ENCODE measurements around the gene DISC1. TPM values are rescaled to one million over a fixed set of nuclear protein-coding genes. Genes with fewer than 3 reads are reported as not detected.
"Not testable (repeated sequence)": the region's sequence is repeated elsewhere in the genome, so short reads cannot be mapped to it uniquely, and the experiment has no call there.

DISC1 gene
- total RNA-seq, 1 donor from 2014 or later, result 3.5 TPM

GRCh38 chr1:231665726-231666125 lies 39.1 kb downstream of the DISC1 start:
- Histone ChIP-seq H3K27ac (replicated peaks) (no peak overlapping the region), H3K36me3 (peaks cover 9% of the 10 kb centered on the region), H3K4me3 (no peak overlapping the region), H3K27me3 (ENCODE audit: low read depth) (no peaks in the 10 kb centered on the region), H3K9me3 (replicated peaks) (peaks cover 43% of the 10 kb centered on the region), H3K4me1 (peaks cover 8% of the 10 kb centered on the region)
- no peak for DNase-seq
- no peak for TF ChIP-seq CTCF (IDR thresholded peaks at IDR 0.05; ENCODE audit: borderline replicate concordance)
- intact Hi-C loops (cut with micrococcal nuclease), result no loop called here

DNA sequence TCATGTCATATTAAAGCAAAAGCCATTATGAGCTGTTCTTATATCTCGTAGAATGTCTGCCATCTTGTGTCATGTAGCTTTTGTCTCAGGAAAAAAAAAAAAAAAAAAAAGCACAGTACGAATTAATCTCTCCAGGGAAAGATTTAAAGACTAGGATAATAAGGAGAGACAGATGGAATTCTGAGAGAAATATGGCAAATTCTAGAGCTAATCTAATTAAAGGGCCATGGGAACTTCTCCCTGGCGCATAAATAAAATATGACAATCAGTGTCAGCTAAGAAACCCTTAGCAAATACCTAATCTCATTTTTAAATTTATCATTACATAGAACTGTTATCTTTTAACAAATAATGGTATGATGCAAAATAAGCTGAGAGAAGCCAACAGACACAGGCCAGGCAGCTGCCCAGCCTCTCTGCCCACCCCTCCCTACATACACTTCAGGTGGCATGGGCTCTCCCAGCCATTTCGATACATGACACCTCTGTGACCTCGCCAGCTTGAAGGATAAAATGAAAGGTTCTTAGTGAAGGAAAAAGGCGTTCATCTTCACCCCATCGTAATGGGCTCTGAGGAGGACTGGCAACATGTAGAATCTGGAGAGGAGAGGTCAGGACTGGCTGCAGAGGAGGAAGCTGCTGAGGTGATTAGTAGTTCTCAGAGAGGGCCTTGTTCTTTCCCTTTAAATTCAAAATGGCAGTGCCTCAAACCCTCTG lies 39.8 kb downstream of the DISC1 start:
- peaks cover 8% of the 10 kb centered on the region for H3K4me1 ChIP-seq
- no peak for TF ChIP-seq CTCF (IDR thresholded peaks at IDR 0.05; ENCODE audit: borderline replicate concordance)
- intact Hi-C loops (cut with micrococcal nuclease), result no loop called here

DNA sequence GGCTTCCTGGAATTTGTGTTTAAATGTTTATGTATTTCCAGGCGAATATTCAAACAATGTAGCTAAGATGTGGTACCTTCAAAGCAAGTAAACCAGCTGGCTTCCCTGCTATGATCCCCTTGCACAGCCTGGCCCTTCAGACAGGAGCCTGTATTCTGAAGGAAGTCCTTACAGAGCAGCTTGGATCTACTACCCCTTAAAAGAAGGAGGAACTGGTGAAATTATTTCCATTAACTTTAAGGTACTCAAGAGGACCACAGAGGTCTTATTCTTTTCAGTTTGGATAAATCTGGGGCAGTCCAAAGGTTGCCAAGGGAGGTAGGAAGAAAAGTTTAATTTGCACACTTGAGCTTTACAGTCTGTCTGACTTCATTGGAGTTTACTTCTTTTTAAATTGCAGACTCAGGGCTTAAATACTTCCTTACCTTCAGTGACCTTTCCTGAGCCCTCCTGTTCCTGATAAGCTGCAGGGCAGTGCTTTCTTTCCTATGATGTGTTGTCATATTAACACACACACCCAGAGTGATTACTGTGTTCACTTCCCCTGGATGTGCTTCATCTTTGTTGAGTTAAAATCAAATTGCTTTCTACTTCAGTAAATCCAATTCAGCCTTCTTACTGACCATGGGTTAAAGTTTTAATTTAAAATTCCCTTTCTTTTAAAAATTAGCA lies 40.5 kb downstream of the DISC1 start:
- no peak overlapping the region for H3K4me3 ChIP-seq
- no peak for DNase-seq
- no peaks in the 10 kb centered on the region for H3K27me3 ChIP-seq (ENCODE audit: low read depth)
- no peak overlapping the region for H3K27ac ChIP-seq (replicated peaks)
- TF ChIP-seq CTCF (IDR thresholded peaks at IDR 0.05; ENCODE audit: borderline replicate concordance), result no peak
- intact Hi-C loops (cut with micrococcal nuclease), result no loop called here
- peaks cover 6% of the 10 kb centered on the region for H3K36me3 ChIP-seq
- peaks cover 8% of the 10 kb centered on the region for H3K4me1 ChIP-seq
- H3K9me3 ChIP-seq (replicated peaks), result peaks cover 40% of the 10 kb centered on the region

More for the DNA sequence above, 39.8 kb downstream of the DISC1 start:
- Histone ChIP-seq H3K36me3 (peaks cover 9% of the 10 kb centered on the region), H3K9me3 (replicated peaks) (peaks cover 43% of the 10 kb centered on the region), H3K27ac (replicated peaks) (no peak overlapping the region), H3K4me3 (no peak overlapping the region), H3K27me3 (ENCODE audit: low read depth) (no peaks in the 10 kb centered on the region)
- DNase-seq, result no peak

DNA sequence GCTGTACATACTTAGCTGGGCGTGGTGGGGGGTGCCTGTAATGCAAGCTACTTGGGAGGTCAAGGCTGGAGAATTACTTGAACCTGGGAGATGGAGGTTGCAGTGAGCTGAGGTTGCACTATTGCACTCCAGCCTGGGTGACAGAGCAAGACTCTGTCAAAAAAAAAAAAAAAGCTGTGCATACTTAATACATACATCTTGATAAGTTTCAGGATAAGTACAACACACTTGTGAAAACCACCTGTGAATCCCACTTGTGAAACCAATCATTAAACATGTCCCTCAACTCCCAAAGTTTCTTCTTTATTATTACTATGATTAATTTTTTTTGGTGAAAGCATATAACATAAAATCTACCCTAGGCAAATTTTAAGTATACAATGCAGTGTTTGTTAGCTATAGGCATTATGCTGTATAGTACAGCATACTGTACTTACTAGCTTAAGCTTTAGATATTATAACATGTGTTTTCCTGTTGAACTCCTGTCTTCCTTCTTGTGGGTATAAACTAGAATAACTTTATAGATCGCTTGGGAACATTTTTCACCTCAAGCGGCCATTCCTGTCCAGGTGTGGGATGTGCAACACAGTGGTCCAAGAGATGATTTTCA lies 41.4 kb downstream of the DISC1 start:
- no peak for TF ChIP-seq CTCF (IDR thresholded peaks at IDR 0.05; ENCODE audit: borderline replicate concordance)
- Histone ChIP-seq H3K4me3 (no peak overlapping the region), H3K9me3 (replicated peaks) (peaks cover 31% of the 10 kb centered on the region), H3K4me1 (peaks cover 8% of the 10 kb centered on the region), H3K36me3 (no peaks in the 10 kb centered on the region), H3K27ac (replicated peaks) (no peak overlapping the region), H3K27me3 (ENCODE audit: low read depth) (no peaks in the 10 kb centered on the region)
- no peak for DNase-seq
- intact Hi-C loops (cut with micrococcal nuclease), result no loop called here

GRCh38 chr1:231668826-231669225 lies 42.2 kb downstream of the DISC1 start:
- H3K36me3 ChIP-seq, result no peaks in the 10 kb centered on the region
- no peaks in the 10 kb centered on the region for H3K27me3 ChIP-seq (ENCODE audit: low read depth)
- no peak overlapping the region for H3K4me3 ChIP-seq
- intact Hi-C loops (cut with micrococcal nuclease), result no loop called here
- peaks cover 8% of the 10 kb centered on the region for H3K4me1 ChIP-seq
- H3K9me3 ChIP-seq (replicated peaks), result peaks cover 23% of the 10 kb centered on the region
- TF ChIP-seq CTCF (IDR thresholded peaks at IDR 0.05; ENCODE audit: borderline replicate concordance), result no peak
- no peak for DNase-seq
- no peak overlapping the region for H3K27ac ChIP-seq (replicated peaks)

DNA sequence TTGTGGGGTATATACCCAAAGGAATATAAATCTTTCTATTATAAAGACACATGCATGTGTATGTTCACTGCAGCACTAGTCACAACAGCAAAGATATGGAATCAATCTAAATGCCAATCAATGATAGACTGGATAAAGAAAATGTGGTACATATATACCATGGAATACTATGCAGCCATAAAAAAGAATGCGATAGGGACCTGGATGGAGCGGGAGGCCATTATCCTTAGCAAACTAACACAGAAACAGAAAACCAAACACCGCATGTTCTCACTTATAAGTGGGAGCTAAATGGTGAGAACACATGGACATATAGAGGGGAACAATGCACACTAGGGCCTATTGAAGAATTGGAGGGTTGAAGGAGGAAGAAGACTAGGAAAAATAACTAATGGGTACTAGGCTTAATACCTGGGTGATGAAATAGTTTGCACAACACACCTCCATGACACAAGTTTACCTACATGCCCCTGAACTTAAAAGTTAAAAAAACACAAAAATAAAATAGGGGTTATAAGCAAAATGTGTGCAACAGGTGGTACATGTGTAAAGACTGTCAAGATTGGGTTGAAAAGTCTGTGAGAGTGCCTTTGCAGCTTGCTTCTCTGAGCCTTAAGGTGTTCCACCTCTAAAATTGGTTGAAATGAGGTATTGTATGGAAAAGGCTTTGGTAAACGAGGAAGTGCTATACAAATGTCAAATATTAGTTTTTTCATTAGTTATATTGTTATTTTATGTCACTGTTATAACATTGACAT lies 43.5 kb downstream of the DISC1 start:
- intact Hi-C loops (cut with micrococcal nuclease); H3K27ac ChIP-seq (replicated peaks); H3K4me3 ChIP-seq; H3K4me1 ChIP-seq; H3K27me3 ChIP-seq (ENCODE audit: low read depth); DNase-seq; H3K36me3 ChIP-seq: not testable (repeated sequence)
- H3K9me3 ChIP-seq (replicated peaks), result peaks cover 21% of the 10 kb centered on the region
